ENCODE results near the gene SLC26A3. TPM values are rescaled to one million over a fixed set of nuclear protein-coding genes. Genes with fewer than 3 reads are reported as not detected.

The SLC26A3 gene
- total and polyA plus RNA-seq, 10 of the 15 experiments (the other 5 are each of a cell fraction or from before 2014, with no cell fraction given): 0.46 TPM; not detected in 9

GRCh38 chr7:107743567-107744344 is 59.3 kb downstream of the SLC26A3 start, which contains the start of gene CBLL1 (continued):
- TF ChIP-seq SIX5 (IDR thresholded peaks at IDR 0.05; ENCODE audit: low read depth, low read length, severe bottlenecking) (peak; percentile 76), RBBP5 (conservative IDR thresholded peaks at IDR 0.05) (no peak), MLLT1 (IDR thresholded peaks at IDR 0.05) (peak; percentile 97), IKZF2 (IDR thresholded peaks at IDR 0.05) (0 out of 4 replicates have a peak, but pooled peaks of 1 of the 2 experiments have one; percentile 17), PBX3 (IDR thresholded peaks at IDR 0.05; ENCODE audit: insufficient replicate concordance, low read depth, low read length) (no peak), ATF7 (IDR thresholded peaks at IDR 0.05; ENCODE audit: low read depth) (no peak; the same call in 1 of the 2 replicates), CHD1 (IDR thresholded peaks at IDR 0.05; ENCODE audit: low read depth, low read length) (no peak), RUNX3 (IDR thresholded peaks at IDR 0.05; ENCODE audit: low read length) (peak; percentile 92), RELA (IDR thresholded peaks at IDR 0.05; ENCODE audit: borderline replicate concordance, partially characterized antibody) (peak; percentile 37), JUNB (IDR thresholded peaks at IDR 0.05) (no peak), ZNF207 (IDR thresholded peaks at IDR 0.05; ENCODE audit: borderline replicate concordance) (no peak; the same call in 1 of the 2 replicates), MTA3 (IDR thresholded peaks at IDR 0.05; ENCODE audit: borderline replicate concordance, low read length) (no peak; the same call in 1 of the 2 replicates), ZNF384 (IDR thresholded peaks at IDR 0.05; ENCODE audit: borderline replicate concordance, low read depth, low read length) (no peak), ZZZ3 (IDR thresholded peaks at IDR 0.05; ENCODE audit: control insufficient read depth, insufficient read length, low read depth) (no peak), USF1 (IDR thresholded peaks at IDR 0.05; ENCODE audit: borderline replicate concordance, extremely low read length, insufficient read depth, low read depth, low read length) (no peak)
- TF ChIP-seq, protein P1, sequence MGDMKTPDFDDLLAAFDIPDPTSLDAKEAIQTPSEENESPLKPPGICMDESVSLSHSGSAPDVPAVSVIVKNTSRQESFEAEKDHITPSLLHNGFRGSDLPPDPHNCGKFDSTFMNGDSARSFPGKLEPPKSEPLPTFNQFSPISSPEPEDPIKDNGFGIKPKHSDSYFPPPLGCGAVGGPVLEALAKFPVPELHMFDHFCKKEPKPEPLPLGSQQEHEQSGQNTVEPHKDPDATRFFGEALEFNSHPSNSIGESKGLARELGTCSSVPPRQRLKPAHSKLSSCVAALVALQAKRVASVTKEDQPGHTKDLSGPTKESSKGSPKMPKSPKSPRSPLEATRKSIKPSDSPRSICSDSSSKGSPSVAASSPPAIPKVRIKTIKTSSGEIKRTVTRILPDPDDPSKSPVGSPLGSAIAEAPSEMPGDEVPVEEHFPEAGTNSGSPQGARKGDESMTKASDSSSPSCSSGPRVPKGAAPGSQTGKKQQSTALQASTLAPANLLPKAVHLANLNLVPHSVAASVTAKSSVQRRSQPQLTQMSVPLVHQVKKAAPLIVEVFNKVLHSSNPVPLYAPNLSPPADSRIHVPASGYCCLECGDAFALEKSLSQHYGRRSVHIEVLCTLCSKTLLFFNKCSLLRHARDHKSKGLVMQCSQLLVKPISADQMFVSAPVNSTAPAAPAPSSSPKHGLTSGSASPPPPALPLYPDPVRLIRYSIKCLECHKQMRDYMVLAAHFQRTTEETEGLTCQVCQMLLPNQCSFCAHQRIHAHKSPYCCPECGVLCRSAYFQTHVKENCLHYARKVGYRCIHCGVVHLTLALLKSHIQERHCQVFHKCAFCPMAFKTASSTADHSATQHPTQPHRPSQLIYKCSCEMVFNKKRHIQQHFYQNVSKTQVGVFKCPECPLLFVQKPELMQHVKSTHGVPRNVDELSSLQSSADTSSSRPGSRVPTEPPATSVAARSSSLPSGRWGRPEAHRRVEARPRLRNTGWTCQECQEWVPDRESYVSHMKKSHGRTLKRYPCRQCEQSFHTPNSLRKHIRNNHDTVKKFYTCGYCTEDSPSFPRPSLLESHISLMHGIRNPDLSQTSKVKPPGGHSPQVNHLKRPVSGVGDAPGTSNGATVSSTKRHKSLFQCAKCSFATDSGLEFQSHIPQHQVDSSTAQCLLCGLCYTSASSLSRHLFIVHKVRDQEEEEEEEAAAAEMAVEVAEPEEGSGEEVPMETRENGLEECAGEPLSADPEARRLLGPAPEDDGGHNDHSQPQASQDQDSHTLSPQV (IDR thresholded peaks at IDR 0.05): no peak
- TF ChIP-seq, protein P2, sequence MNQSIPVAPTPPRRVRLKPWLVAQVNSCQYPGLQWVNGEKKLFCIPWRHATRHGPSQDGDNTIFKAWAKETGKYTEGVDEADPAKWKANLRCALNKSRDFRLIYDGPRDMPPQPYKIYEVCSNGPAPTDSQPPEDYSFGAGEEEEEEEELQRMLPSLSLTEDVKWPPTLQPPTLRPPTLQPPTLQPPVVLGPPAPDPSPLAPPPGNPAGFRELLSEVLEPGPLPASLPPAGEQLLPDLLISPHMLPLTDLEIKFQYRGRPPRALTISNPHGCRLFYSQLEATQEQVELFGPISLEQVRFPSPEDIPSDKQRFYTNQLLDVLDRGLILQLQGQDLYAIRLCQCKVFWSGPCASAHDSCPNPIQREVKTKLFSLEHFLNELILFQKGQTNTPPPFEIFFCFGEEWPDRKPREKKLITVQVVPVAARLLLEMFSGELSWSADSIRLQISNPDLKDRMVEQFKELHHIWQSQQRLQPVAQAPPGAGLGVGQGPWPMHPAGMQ (IDR thresholded peaks at IDR 0.05; ENCODE audit: borderline replicate concordance): no peak
- TF ChIP-seq, protein P3, sequence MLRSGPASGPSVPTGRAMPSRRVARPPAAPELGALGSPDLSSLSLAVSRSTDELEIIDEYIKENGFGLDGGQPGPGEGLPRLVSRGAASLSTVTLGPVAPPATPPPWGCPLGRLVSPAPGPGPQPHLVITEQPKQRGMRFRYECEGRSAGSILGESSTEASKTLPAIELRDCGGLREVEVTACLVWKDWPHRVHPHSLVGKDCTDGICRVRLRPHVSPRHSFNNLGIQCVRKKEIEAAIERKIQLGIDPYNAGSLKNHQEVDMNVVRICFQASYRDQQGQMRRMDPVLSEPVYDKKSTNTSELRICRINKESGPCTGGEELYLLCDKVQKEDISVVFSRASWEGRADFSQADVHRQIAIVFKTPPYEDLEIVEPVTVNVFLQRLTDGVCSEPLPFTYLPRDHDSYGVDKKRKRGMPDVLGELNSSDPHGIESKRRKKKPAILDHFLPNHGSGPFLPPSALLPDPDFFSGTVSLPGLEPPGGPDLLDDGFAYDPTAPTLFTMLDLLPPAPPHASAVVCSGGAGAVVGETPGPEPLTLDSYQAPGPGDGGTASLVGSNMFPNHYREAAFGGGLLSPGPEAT (IDR thresholded peaks at IDR 0.05; ENCODE audit: low read depth): peak; percentile 68

All from GM12878 (cell line).